Neural cell (in vitro differentiated cells): ENCODE results near the gene ZCCHC2. TPM values are rescaled to one million over a fixed set of nuclear protein-coding genes. Genes with fewer than 3 reads are reported as not detected.

Experiments
- H2AFZ ChIP-seq: fragments of 200-600, 300-800 bp; sonication (generic), shearing (Covaris generic); 2 replicates; pipeline ENCODE4 v1.6.0; 2014; ENCODE audit warnings: low read depth, mild to moderate bottlenecking, antibody characterized with exemption, low read length, moderate library complexity
- H3F3A ChIP-seq: fragments of 200-600 bp; shearing (Covaris generic); 2 replicates; pipeline ENCODE4 v1.6.1; 2016; ENCODE audit warnings: mild to moderate bottlenecking, moderate library complexity, mixed read lengths, antibody characterized with exemption, low read length; ENCODE audit not compliant: insufficient read depth, poor library complexity, severe bottlenecking
- H3K27ac ChIP-seq: fragments of 200-600, 300-800 bp; sonication (generic), shearing (Covaris generic); 2 replicates; pipeline ENCODE4 v1.5.1; 2014; ENCODE audit warnings: mild to moderate bottlenecking, low read length, moderate library complexity
- H3K27me3 ChIP-seq: fragments of 300-800, 200-600 bp; sonication (generic), shearing (Covaris generic); 2 replicates; pipeline ENCODE4 v1.6.0; 2014; ENCODE audit warnings: mild to moderate bottlenecking, low read depth, low read length, moderate library complexity; ENCODE audit not compliant: insufficient read depth
- H3K36me3 ChIP-seq: fragments of 300-800, 200-600 bp; sonication (generic), shearing (Covaris generic); 2 replicates; pipeline ENCODE4 v1.5.1; 2014; ENCODE audit warnings: mild to moderate bottlenecking, antibody characterized with exemption, low read length, moderate library complexity; ENCODE audit not compliant: insufficient read depth
- H3K4me2 ChIP-seq: fragments of 300-800, 200-600 bp; sonication (generic), shearing (Covaris generic); 2 replicates; pipeline ENCODE4 v1.6.0; 2014; ENCODE audit warnings: mild to moderate bottlenecking, low read length
- H3K4me3 ChIP-seq: fragments of 300-800, 200-600 bp; sonication (generic), shearing (Covaris generic); 2 replicates; pipeline ENCODE4 v1.5.1; 2014; ENCODE audit warnings: mild to moderate bottlenecking, low read length, moderate library complexity
- H3K79me2 ChIP-seq: fragments of 200-600 bp; shearing (Covaris generic); replicated peaks from 2 replicates; pipeline ENCODE4 v1.6.0; 2014; ENCODE audit warnings: mild to moderate bottlenecking, low read length, moderate library complexity; ENCODE audit not compliant: insufficient read depth
- H3K9ac ChIP-seq: fragments of 300-800, 200-600 bp; sonication (generic), shearing (Covaris generic); 2 replicates; pipeline ENCODE4 v1.6.1; 2016; ENCODE audit warnings: mild to moderate bottlenecking, low read length, mixed read lengths
- H3K9me2 ChIP-seq: fragments of 200-600 bp; shearing (Covaris generic); 2 replicates; pipeline ENCODE4 v1.6.1; 2016; ENCODE audit warnings: mild to moderate bottlenecking, low read length, mixed read lengths; ENCODE audit not compliant: insufficient read depth
- H3K9me3 ChIP-seq: fragments of 200-600, 300-800 bp; sonication (generic), shearing (Covaris generic); 2 replicates; pipeline ENCODE4 v1.6.1; 2016; ENCODE audit warnings: mild to moderate bottlenecking, mixed run types, low read length, moderate library complexity, mixed read lengths
- H4K20me1 ChIP-seq: fragments of 200-600 bp; shearing (Covaris generic); 2 replicates; pipeline ENCODE4 v1.6.1; 2016; ENCODE audit warnings: mild to moderate bottlenecking, mixed run types; ENCODE audit not compliant: insufficient read depth
- EP300 ChIP-seq: fragments of 450-650 bp; conservative IDR thresholded peaks from 2 replicates; pipeline ENCODE4 v1.6.1; 2014; ENCODE audit warnings: antibody characterized with exemption, mild to moderate bottlenecking, moderate library complexity; ENCODE audit not compliant: poor library complexity, severe bottlenecking
- EZH2 ChIP-seq: fragments of 200-600, 300-800 bp; shearing (Covaris generic), sonication (generic); IDR thresholded peaks from 2 replicates; pipeline ENCODE4 v1.6.1; 2014; ENCODE audit warnings: antibody characterized with exemption, low read length, borderline replicate concordance, mild to moderate bottlenecking; ENCODE audit not compliant: insufficient read depth, poor library complexity, severe bottlenecking
- MXI1 ChIP-seq: fragments of 450-650 bp; conservative IDR thresholded peaks from 2 replicates; pipeline ENCODE4 v1.6.1; 2014; ENCODE audit warnings: antibody characterized with exemption, mild to moderate bottlenecking; ENCODE audit not compliant: poor library complexity, severe bottlenecking
- POLR2AphosphoS5 ChIP-seq: IDR thresholded peaks from 2 replicates; pipeline ENCODE4 v1.6.1; 2012
- RAD21 ChIP-seq: fragments of 450-650 bp; conservative IDR thresholded peaks from 2 replicates; pipeline ENCODE4 v1.6.1; 2014; ENCODE audit warnings: antibody characterized with exemption, mild to moderate bottlenecking, moderate library complexity
- SMC3 ChIP-seq: fragments of 450-650 bp; conservative IDR thresholded peaks from 2 replicates; pipeline ENCODE4 v1.6.1; 2014; ENCODE audit warnings: antibody characterized with exemption, mild to moderate bottlenecking, moderate library complexity; ENCODE audit not compliant: poor library complexity
- TAF1 ChIP-seq: IDR thresholded peaks from 2 replicates; pipeline ENCODE4 v1.6.1; 2012; ENCODE audit warnings: low read depth
- polyA plus RNA-seq: library from polyadenylated mRNA; depleted of rRNA; stranded (reverse); fragments of >200 nt; gene quantifications from 2 replicates; pipeline ENCODE4 v1.2.3, GENCODE V29; 2014
- TF ChIP-seq, protein P1 (sequence below): IDR thresholded peaks from 2 replicates; pipeline ENCODE4 v1.6.1; 2012; ENCODE audit warnings: borderline replicate concordance
- TF ChIP-seq, protein P2 (sequence below): fragments of 450-650 bp; IDR thresholded peaks from 2 replicates; pipeline ENCODE4 v1.5.1; 2014; ENCODE audit warnings: antibody characterized with exemption, mild to moderate bottlenecking, moderate library complexity; ENCODE audit not compliant: poor library complexity, severe bottlenecking

Gene ZCCHC2
- polyA plus RNA-seq, 1 donor from 2014 or later = 3.8 TPM

DNA sequence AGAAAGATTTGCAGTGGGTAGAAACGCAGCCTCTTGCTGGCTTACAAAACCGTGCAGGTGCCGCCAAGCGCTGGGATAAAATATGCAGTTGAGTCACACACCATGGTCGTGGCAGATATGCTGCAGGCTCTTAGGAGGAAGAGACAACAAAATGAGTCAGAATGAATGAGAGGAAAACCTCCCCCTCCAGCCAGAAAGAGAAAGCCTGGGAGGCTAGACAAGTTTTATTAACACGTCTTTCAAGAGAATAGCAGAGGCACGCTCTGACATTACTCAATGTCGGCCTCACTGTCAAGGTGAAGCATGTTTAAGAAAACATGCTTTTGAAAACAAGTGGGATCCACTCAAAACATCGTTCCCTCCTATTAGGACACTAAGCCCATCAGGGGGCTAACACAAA lies 37.1 kb upstream of the ZCCHC2 start:
- H3K9me3 ChIP-seq = no peaks in the 10 kb centered on the region
- no peak overlapping the region for H3K4me2 ChIP-seq
- no peaks in the 10 kb centered on the region for H3K79me2 ChIP-seq
- H2AFZ ChIP-seq = no peak overlapping the region
- H3K36me3 ChIP-seq = no peaks in the 10 kb centered on the region
- H3K27ac ChIP-seq = no peak overlapping the region
- H3K4me3 ChIP-seq = no peak overlapping the region
- H3K9ac ChIP-seq = no peak overlapping the region
- no peaks in the 10 kb centered on the region for H3K27me3 ChIP-seq
- TF ChIP-seq TAF1 (no peak), RAD21 (no peak), POLR2AphosphoS5 (peak; percentile 89), EP300 (peak; percentile 90), EZH2 (no peak), MXI1 (no peak), SMC3 (no peak)
- no peaks in the 10 kb centered on the region for H3F3A ChIP-seq
- H4K20me1 ChIP-seq = no peaks in the 10 kb centered on the region
- H3K9me2 ChIP-seq = no peaks in the 10 kb centered on the region

DNA sequence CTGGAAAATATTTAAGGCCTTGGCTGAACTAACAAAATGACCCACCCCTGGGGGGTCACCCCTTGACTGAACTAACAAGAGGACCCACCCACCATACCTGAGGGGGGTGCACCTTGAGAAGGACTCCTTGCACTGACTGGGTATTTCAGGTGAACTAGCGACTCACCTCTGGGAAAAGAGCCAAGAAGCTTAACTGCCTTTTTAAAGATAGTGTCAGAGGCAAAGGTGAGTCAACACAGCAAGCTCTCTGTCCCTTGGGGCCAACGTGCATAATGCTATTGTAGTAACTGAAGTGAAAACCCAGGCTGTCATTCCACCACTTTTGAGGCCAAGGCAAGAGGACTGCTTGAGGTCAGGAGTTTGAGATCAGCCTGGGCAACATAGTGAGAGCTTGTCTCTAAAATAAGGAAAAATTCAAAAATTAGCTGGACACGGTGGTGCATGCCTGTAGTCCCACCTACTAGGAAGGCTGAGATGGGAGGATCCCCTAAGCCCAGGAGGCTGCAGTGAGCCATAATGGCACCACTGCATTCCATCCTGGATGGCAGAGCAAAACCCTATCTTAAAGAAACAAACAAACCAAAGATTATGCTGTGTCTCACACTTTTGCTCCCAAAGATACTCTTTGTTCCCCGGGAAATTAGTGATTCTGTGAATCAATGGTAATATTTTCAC lies 36.4 kb upstream of the ZCCHC2 start:
- no peak overlapping the region for H2AFZ ChIP-seq
- no peak overlapping the region for H3K9ac ChIP-seq
- no peaks in the 10 kb centered on the region for H3K9me3 ChIP-seq
- H3K36me3 ChIP-seq = no peaks in the 10 kb centered on the region
- H3K27ac ChIP-seq = no peak overlapping the region
- no peak for TF ChIP-seq MXI1
- no peaks in the 10 kb centered on the region for H3K9me2 ChIP-seq
- no peaks in the 10 kb centered on the region for H3K79me2 ChIP-seq
- no peaks in the 10 kb centered on the region for H4K20me1 ChIP-seq
- H3F3A ChIP-seq = no peaks in the 10 kb centered on the region
- no peaks in the 10 kb centered on the region for H3K27me3 ChIP-seq
- H3K4me3 ChIP-seq = no peak overlapping the region
- H3K4me2 ChIP-seq = no peak overlapping the region

DNA sequence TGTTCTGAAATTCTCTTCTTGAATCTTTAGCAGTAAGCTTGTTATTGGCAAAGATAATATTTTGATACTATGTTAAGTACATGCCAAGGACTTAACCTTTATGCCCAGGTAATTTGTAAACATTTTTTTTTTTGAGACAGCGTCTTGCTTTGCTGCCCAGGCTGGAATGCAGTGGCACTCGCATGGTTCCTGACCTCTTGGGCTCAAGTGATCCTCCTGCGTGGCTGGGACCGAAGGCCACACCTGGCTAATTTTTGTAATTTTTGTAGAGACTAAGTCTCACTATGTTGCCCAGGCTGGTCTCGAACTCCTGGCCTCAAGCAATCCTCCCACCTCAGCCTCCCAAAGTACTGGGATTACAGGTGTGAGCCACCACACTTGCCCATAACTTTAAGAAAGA lies 35.7 kb upstream of the ZCCHC2 start:
- Histone ChIP-seq H3K27me3 (no peaks in the 10 kb centered on the region), H3K9me3 (no peaks in the 10 kb centered on the region), H3K4me2 (no peak overlapping the region), H3K36me3 (no peaks in the 10 kb centered on the region), H3K9ac (no peak overlapping the region), H2AFZ (no peak overlapping the region), H3K27ac (no peak overlapping the region), H3K9me2 (no peaks in the 10 kb centered on the region), H3F3A (no peaks in the 10 kb centered on the region), H4K20me1 (no peaks in the 10 kb centered on the region), H3K79me2 (no peaks in the 10 kb centered on the region), H3K4me3 (no peak overlapping the region)
- TF ChIP-seq MXI1 (no peak), EP300 (no peak), POLR2AphosphoS5 (no peak), RAD21 (no peak), EZH2 (no peak), TAF1 (no peak), SMC3 (no peak)
- TF ChIP-seq, protein P1, sequence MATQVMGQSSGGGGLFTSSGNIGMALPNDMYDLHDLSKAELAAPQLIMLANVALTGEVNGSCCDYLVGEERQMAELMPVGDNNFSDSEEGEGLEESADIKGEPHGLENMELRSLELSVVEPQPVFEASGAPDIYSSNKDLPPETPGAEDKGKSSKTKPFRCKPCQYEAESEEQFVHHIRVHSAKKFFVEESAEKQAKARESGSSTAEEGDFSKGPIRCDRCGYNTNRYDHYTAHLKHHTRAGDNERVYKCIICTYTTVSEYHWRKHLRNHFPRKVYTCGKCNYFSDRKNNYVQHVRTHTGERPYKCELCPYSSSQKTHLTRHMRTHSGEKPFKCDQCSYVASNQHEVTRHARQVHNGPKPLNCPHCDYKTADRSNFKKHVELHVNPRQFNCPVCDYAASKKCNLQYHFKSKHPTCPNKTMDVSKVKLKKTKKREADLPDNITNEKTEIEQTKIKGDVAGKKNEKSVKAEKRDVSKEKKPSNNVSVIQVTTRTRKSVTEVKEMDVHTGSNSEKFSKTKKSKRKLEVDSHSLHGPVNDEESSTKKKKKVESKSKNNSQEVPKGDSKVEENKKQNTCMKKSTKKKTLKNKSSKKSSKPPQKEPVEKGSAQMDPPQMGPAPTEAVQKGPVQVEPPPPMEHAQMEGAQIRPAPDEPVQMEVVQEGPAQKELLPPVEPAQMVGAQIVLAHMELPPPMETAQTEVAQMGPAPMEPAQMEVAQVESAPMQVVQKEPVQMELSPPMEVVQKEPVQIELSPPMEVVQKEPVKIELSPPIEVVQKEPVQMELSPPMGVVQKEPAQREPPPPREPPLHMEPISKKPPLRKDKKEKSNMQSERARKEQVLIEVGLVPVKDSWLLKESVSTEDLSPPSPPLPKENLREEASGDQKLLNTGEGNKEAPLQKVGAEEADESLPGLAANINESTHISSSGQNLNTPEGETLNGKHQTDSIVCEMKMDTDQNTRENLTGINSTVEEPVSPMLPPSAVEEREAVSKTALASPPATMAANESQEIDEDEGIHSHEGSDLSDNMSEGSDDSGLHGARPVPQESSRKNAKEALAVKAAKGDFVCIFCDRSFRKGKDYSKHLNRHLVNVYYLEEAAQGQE = no peak
- TF ChIP-seq, protein P2, sequence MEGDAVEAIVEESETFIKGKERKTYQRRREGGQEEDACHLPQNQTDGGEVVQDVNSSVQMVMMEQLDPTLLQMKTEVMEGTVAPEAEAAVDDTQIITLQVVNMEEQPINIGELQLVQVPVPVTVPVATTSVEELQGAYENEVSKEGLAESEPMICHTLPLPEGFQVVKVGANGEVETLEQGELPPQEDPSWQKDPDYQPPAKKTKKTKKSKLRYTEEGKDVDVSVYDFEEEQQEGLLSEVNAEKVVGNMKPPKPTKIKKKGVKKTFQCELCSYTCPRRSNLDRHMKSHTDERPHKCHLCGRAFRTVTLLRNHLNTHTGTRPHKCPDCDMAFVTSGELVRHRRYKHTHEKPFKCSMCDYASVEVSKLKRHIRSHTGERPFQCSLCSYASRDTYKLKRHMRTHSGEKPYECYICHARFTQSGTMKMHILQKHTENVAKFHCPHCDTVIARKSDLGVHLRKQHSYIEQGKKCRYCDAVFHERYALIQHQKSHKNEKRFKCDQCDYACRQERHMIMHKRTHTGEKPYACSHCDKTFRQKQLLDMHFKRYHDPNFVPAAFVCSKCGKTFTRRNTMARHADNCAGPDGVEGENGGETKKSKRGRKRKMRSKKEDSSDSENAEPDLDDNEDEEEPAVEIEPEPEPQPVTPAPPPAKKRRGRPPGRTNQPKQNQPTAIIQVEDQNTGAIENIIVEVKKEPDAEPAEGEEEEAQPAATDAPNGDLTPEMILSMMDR = no peak
